ENCODE data around the gene CACNB4.
A peak's percentile ranks its signal among the peaks of the same experiment; 100 is the strongest.

- TF ChIP-seq SUZ12 (IDR thresholded peaks at IDR 0.05; ENCODE audit: extremely low read depth, insufficient read depth, insufficient read length) (peak; percentile 39), YY1 (IDR thresholded peaks at IDR 0.05; ENCODE audit: insufficient read depth, insufficient read length) (no peak)
Measured at GRCh38 chr2:152097801-152098495, 896 bp downstream of the CACNB4 start.
